ENCODE results near the gene RALB.
A peak's percentile ranks its signal among the peaks of the same experiment; 100 is the strongest.

The RALB gene

GRCh38 chr2:120252225-120253020 lies at the start of gene RALB:
TSS of gene RALB (plus strand) at chr2:120252852. CDS start at chr2:120278665, 25,813 bp downstream.
- DNase-seq = peak; percentile 99

- no peak for DNase-seq
Observed at GRCh38 chr2:120203251-120204021, 49.2 kb upstream of the RALB start.

- DNase-seq = no peak
Observed at GRCh38 chr2:120204022-120204405, 48.6 kb upstream of the RALB start.

- no peak for DNase-seq
Observed at GRCh38 chr2:120204417-120204816, 48.2 kb upstream of the RALB start.

GRCh38 chr2:120204945-120205670 lies 47.5 kb upstream of the RALB start:
- no peak for DNase-seq

- DNase-seq = peak in 1 of 2 donors; percentile 33
Observed at GRCh38 chr2:120206022-120206581, 46.5 kb upstream of the RALB start.

- DNase-seq = no peak
Observed at GRCh38 chr2:120208381-120209353, 44.0 kb upstream of the RALB start.

GRCh38 chr2:120209427-120210269 lies 43.0 kb upstream of the RALB start:
- DNase-seq = no peak

GRCh38 chr2:120210270-120210693 lies 42.4 kb upstream of the RALB start:
- no peak for DNase-seq

GRCh38 chr2:120218181-120218580 lies 34.5 kb upstream of the RALB start:
- DNase-seq = no peak

- DNase-seq = no peak
Observed at GRCh38 chr2:120219291-120219690, 33.4 kb upstream of the RALB start.

GRCh38 chr2:120219766-120220165 lies 32.9 kb upstream of the RALB start:
- DNase-seq = no peak

GRCh38 chr2:120220756-120221155 lies 31.9 kb upstream of the RALB start:
- DNase-seq = no peak

GRCh38 chr2:120221616-120222015 lies 31.0 kb upstream of the RALB start:
- no peak for DNase-seq

GRCh38 chr2:120222186-120223033 lies 30.2 kb upstream of the RALB start:
- peak in 1 of 2 donors; percentile 9 for DNase-seq

- peak; percentile 89 to 91 for DNase-seq
Observed at GRCh38 chr2:120223034-120223912, 29.4 kb upstream of the RALB start, which contains the start of gene TMEM185B. TSS of gene TMEM185B (minus strand) at chr2:120223400. CDS start at chr2:120222976, 424 bp downstream.

- DNase-seq = no peak
Observed at GRCh38 chr2:120224256-120224655, 28.4 kb upstream of the RALB start.

- no peak for DNase-seq
Observed at GRCh38 chr2:120224735-120225548, 27.7 kb upstream of the RALB start.
